ENCODE measurements around the gene APCDD1.

DNA sequence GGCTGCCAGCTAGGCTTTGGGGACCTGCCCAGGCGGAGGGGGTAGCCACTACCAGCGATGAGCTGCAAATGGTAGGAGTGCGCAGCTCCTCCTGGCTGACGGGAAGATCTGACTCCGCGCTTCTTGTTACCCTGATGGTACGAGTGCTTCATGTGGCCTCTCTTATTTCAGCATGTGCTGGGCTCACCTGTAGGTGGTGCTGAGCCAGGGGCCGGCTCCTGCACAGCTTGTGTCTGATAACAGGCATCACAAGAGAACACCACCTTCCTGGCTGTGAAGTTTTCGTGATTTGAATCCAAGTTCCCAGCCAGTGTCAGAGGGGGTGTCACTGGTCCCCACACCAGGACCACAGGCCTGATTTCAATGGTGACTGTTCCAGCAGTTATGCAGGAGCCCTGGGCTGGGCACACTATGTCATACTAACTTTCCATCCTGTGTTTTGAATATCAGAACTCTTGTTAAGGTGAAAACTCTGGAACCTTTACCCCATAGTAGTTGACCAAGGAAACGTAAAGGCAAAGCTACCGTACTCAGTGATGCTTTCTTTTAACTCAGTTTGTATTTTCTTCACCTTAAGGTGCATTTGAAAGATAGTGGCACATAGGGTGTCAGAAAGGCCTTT is 28.0 kb downstream of the APCDD1 start:
- TF ChIP-seq, protein P1, sequence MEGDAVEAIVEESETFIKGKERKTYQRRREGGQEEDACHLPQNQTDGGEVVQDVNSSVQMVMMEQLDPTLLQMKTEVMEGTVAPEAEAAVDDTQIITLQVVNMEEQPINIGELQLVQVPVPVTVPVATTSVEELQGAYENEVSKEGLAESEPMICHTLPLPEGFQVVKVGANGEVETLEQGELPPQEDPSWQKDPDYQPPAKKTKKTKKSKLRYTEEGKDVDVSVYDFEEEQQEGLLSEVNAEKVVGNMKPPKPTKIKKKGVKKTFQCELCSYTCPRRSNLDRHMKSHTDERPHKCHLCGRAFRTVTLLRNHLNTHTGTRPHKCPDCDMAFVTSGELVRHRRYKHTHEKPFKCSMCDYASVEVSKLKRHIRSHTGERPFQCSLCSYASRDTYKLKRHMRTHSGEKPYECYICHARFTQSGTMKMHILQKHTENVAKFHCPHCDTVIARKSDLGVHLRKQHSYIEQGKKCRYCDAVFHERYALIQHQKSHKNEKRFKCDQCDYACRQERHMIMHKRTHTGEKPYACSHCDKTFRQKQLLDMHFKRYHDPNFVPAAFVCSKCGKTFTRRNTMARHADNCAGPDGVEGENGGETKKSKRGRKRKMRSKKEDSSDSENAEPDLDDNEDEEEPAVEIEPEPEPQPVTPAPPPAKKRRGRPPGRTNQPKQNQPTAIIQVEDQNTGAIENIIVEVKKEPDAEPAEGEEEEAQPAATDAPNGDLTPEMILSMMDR (IDR thresholded peaks at IDR 0.05): no peak
- no peak for TF ChIP-seq POLR2A (IDR thresholded peaks at IDR 0.05)

Measured in thyroid gland (tissue), 4 donors.